ENCODE measurements around the gene CFAP52.
"Not testable (repeated sequence)": the region's sequence is repeated elsewhere in the genome, so short reads cannot be mapped to it uniquely, and the experiment has no call there.

- not testable (repeated sequence) for TF ChIP-seq CTCF, POLR2AphosphoS5, POLR2A (IDR thresholded peaks at IDR 0.05)
Observed at GRCh38 chr17:9640388-9640787, 63.9 kb downstream of the CFAP52 start.

All from sigmoid colon (tissue), 4 donors.